Activated naive CD8-positive, alpha-beta T cell treated with anti-CD3 and anti-CD28 coated beads, Interleukin-2, amount 50 U/mL, for 16 hours (primary cell): ENCODE data around the gene CLCNKA.
A peak's percentile ranks its signal among the peaks of the same experiment; 100 is the strongest.

Experiments
- DNase-seq: peaks from one replicate; pipeline ENCODE4 v3.0.0-alpha.2; 2020; ENCODE audit warnings: low read depth, low spot score

The CLCNKA gene

DNA sequence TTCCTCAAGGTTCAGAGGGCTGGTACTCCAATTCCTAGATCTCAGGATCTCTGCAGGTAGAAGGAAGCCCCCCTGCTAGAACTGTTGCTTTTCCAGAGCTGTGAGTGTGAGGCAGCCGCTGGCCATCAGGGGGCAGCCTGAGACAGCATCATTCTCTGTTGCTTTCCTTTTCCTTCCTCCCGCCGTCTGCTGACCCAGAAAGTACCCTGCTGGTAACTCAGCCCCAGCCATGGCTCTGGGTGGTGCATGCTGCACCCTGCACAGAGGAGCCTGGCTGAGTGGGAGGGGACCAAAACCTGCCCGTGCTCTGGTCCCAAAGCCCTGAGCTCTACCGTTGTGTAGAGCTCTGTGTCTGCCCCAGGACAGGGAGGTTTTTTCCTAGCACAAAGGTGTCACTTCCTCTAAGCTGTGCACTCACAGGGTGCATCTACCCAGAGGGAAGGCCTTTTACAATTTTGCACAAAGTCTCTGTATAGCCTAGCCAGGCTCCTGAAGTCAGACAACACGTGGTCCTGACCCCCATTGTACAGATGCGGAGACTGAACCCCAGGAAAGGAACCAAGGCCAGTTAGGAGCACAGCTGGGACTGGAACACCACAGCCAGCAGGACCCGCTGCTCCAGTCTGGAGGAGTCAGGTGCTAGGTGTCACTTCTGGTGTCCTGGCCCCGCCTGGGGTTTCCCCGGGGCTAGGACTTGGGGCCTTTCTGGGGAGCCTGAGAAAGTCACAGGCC is 57.3 kb downstream of the CLCNKA start:
- DNase-seq, result peak; percentile 33

DNA sequence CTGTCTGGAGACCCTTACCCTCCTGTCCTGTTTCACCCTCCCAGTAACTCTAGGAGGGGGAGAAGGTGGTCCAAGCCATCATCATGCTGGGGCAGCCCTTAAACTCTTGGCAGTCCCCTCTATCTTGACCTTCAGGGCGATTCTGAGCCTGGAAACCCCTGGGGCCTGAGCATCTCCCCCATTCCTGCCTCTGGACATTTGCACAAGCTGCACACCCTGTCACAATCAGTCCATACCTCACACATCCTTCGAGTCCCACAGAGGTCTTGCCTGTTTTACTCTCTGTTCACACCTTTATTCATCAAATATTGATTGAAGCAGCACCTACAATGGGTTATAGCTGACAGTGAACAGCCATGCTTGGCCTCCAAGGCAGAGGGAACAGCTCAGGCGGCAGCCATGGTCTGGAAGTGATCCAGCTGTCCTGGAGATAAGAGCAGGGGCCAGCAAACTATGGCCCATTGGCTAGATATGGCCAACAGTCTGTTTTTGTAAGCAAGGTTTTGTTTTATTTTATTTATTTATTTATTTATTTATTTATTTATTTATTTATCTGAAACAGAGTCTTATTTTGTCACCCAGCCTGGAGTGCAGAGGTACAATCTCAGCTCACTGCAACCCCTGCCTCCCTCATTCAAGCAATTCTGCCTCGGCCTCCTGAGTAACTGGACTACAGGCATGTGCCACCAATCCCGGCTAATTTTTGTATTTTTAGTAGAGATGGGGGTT is 58.8 kb downstream of the CLCNKA start:
- no peak for DNase-seq

DNA sequence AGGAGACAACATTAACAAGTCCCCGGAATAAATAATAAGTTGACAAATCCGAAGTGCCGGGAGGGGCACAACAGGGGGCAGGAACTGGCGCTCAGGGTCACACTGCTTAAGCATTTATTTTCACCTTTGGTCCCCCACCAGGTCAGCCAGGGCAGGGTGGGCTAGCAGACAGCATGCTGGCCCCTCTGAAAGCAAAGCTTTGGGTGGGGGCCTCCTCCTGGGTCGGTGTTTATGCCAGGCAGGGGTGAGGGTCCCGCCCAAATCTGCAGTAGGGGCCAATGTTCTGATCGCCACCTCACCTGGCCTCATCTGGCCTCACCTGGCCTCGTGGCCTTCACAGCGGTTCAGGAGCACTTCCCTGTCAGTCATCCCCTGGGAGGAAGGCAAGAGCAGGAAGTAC is 59.8 kb downstream of the CLCNKA start:
- no peak for DNase-seq

DNA sequence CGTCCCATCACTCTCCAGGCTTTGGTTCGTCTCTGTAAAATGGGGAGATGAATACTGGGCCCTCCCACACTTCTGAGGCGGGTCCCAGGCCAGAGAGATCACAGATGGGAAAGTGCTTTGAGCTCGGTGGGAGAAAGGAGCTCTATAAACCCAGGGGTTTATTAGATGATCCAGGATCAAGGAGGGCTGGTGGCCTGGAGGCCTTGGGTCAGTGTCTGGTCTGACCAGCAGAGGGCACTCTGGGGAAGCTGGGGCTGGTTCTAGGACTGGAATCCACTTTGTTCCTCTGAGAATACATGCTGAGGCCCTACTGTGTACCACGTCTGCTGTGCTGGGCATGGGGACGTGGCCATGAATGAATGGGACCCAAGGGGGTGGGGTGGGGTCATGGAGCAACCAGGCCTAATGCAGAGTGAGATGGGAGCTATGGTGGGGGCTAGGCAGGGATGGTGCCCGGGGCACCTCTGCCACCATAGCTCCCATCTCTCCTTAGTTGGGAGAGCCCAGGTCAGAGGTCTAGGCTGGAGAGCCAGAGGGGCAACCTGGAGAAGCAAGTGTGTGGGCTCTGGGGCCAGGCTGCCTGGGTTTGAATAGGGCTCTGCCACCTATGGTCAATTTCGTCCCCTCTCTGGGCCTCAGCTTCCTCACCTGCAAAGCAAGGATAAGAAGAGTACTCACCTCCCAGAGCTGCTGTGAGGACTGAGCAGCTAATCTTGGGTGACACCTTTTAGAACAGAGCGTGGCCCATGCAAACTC is 60.6 kb downstream of the CLCNKA start:
- peak; percentile 28 for DNase-seq

DNA sequence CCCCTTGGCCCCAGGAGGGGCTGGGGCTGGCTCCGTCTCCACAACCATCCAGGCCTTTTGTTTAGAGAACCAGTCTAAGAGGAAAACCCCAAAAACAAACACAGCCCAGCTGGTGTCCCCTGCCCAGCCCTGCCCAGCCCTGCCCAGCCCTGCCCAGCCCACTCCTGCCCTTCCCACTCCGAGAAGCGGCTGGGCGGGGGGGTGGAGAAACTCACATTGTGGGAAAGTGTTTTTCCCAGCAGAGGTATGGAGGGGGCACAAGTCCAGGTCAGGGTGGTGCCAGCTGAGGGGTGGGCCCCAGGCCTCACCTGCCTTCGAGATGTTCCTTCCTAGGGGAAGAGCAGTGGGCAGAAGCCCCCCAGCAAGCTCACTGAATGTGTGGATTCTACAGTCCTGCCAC is 61.6 kb downstream of the CLCNKA start:
- DNase-seq, result no peak
